Psoas muscle (tissue), 8 donors: ENCODE results near the gene LTV1. TPM values are rescaled to one million over a fixed set of nuclear protein-coding genes. Genes with fewer than 3 reads are reported as not detected.
A peak's percentile ranks its signal among the peaks of the same experiment; 100 is the strongest.
"Not testable (repeated sequence)": the region's sequence is repeated elsewhere in the genome, so short reads cannot be mapped to it uniquely, and the experiment has no call there.

Experiments
- ATAC-seq, 4 donors: fragments of 200-7000 bp; cut with Tn5 transposase; one replicate each; pipeline ENCODE4 v1.9.1; 2020; ENCODE audit warnings: moderate library complexity in 3 of 4, mild to moderate bottlenecking in 2 of 4
- DNase-seq, 2 donors: peaks; one replicate each; pipeline ENCODE4 v3.0.0-alpha.2; 2020
- H3K27ac ChIP-seq: fragments of 200-600 bp; one replicate; pipeline ENCODE4 v1.8.0; 2022
- H3K27me3 ChIP-seq, 3 donors: fragments of 200-600 bp in 1 of 3; one replicate each; pipeline versions ENCODE4 v1.6.1 to v1.8.0; 2013 to 2022; ENCODE audit warnings: low read length in 2 of 3, mild to moderate bottlenecking in 2 of 3, moderate library complexity in 1 of 3; ENCODE audit not compliant: insufficient read depth in 3 of 3
- H3K36me3 ChIP-seq, 2 donors: fragments of 200-600 bp in 1 of 2; one replicate each; pipeline versions ENCODE4 v1.6.1 to v1.8.0; 2013 to 2022; ENCODE audit warnings: low read depth in 1 of 2, mild to moderate bottlenecking in 1 of 2, moderate library complexity in 1 of 2; ENCODE audit not compliant: insufficient read depth in 1 of 2
- H3K4me1 ChIP-seq: fragments of 200-600 bp; one replicate; pipeline ENCODE4 v1.8.0; 2022
- H3K4me3 ChIP-seq: fragments of 200-600 bp; one replicate; pipeline ENCODE4 v1.8.0; 2022; ENCODE audit warnings: mild to moderate bottlenecking
- H3K9me3 ChIP-seq: fragments of 200-600 bp; one replicate; pipeline ENCODE4 v1.8.0; 2022
- WGBS, 3 donors: extraction: QIAGEN DNeasy Blood & Tissue Kit; methylation state at CpG; one replicate each; pipeline versions ENCODE4 v1.1.6 to v1.1.7; 2013; 5-methylcytosine and 5-hydroxymethylcytosine counted together
- intact Hi-C, 2 donors: fragments of 100-400 bp; cut with DNase I; formaldehyde crosslinking; loops; one replicate each; pipeline versions ENCODE4 v1.11.0 to v1.14.2; 2022
- long read RNA-seq, 2 donors: library from polyadenylated mRNA; unstranded; transcript quantifications; one replicate each; pipeline ENCODE4 v2.0.0, GENCODE V29; 2021
- polyA plus RNA-seq, 3 donors: library from polyadenylated mRNA; stranded (reverse); fragments of 200-250 nt; gene quantifications; one replicate each; pipeline ENCODE4 v1.2.3, GENCODE V29; 2013
- total RNA-seq, 4 donors: library from RNA; stranded (reverse); fragmentation: NEBNext Ultra II Directional in 2 of 4; extraction: Animal tissue kit (Norgen Biotek cat#: 25700) in 2 of 4; gene quantifications; one replicate each; pipeline versions ENCODE4 v1.2.1 to v1.2.4, GENCODE V29; 2021 to 2023
- TF ChIP-seq, protein P1 (sequence below): fragments of 200-600 bp; IDR thresholded peaks from one replicate; pipeline ENCODE4 v1.8.0; 2022; ENCODE audit warnings: antibody characterized with exemption
- donor health status: healthy with polysubstance abuse.
- donor health status: DM: no; HTN: no; CAD: no; lungs with moderate emphysema.
- donor health status: Bipolar disorder and iron deficiency.
- donor health status: healthy.
- donor health status: DM: yes; HTN: yes; CAD: no.
- donor health status: DM: no; HTN: no; CAD: no.
- donor health status: DM: no; HTN: no; CAD: no.
- donor health status: DM: yes; HTN: yes; CAD: no.

LTV1 gene, protein sequence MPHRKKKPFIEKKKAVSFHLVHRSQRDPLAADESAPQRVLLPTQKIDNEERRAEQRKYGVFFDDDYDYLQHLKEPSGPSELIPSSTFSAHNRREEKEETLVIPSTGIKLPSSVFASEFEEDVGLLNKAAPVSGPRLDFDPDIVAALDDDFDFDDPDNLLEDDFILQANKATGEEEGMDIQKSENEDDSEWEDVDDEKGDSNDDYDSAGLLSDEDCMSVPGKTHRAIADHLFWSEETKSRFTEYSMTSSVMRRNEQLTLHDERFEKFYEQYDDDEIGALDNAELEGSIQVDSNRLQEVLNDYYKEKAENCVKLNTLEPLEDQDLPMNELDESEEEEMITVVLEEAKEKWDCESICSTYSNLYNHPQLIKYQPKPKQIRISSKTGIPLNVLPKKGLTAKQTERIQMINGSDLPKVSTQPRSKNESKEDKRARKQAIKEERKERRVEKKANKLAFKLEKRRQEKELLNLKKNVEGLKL
- 10 to 100 TPM; 19.1 to 36.6 (median 31.7) TPM for total RNA-seq
- polyA plus RNA-seq: 10 to 100 TPM; 31.8 to 57.1 (median 41.4) TPM
- long read RNA-seq, donor 1, transcript LTV1-201 (11 exons, 1,847 nt): major isoform, 32 of 37 reads
- long read RNA-seq, donor 1, partial matches to known transcripts: 2 of 37 reads
- long read RNA-seq, donor 1, other reads (novel, unspliced or antisense): 3 of 37 reads
- long read RNA-seq, donor 2, transcript LTV1-201 (11 exons, 1,847 nt): major isoform, 72 of 82 reads
- long read RNA-seq, donor 2, partial matches to known transcripts: 4 of 82 reads
- long read RNA-seq, donor 2, other reads (novel, unspliced or antisense): 6 of 82 reads

DNA sequence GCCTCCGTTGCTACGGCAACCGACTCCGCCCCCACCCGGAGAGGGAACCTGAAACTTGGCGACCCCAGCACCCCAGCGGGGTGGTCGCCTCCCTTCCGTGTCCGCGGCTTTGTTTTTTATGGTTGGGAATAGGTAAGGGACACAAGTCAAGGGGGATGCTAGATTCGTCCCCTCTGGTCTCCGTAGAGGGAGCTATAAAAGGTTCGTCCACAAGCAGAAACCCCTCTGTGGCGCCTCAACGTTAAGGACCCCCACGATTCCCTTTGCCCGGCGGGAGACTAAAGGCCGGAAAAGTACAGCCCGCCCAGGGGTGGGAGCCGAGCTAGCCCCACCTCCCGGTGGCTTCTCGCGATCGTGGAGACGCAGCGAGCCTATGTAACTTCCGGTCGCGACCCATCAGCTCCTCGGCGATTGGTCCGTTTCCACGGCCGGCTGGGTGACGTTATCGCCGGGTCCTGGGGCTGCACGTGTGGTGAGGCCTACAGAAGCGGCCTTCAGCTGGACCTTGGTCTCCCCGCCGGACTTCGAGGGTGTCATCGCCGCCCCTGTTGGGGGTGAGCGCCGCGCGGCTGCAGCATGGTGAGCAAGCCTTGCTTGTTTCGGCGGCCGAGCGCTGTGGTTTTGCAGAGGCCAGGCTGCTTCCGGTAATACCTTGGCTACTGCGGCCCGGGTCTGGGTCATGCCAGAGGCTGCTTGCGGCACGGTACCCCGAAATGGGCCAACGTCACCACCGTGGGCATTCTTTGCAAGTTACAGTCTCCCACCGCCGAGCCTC is at the start of gene LTV1:
TSS of gene LTV1 (plus strand) at position 437 of the 775 bp plus-strand sequence. CDS start at position 577, 140 bp downstream.
- DNase-seq (peak; percentile 97 to 98), ATAC-seq (peak; percentile 99 to 100 (median 100))
- intact Hi-C loops: loop anchor here (5.0 to 10.0 kb wide), 3 partner anchors 161 to 1892 kb away; partner anchors contain the start of gene EPM2A (in 1 of the 2)
- Histone ChIP-seq H3K27me3 (no peaks in the 10 kb centered on the region), H3K27ac (peak within 1 kb of the TSS; percentile 86), H3K4me3 (peak within 1 kb of the TSS; percentile 85), H3K9me3 (no peaks in the 10 kb centered on the region), H3K4me1 (peaks cover 15% of the 10 kb centered on the region), H3K36me3 (peaks cover 10 to 39% of the 10 kb centered on the region in 2 donors)
- 0 to 1% (median 0%) methylated on average over 63 to 64 of the region's 64 CpGs for WGBS, 3 donors
- TF ChIP-seq, protein P1, sequence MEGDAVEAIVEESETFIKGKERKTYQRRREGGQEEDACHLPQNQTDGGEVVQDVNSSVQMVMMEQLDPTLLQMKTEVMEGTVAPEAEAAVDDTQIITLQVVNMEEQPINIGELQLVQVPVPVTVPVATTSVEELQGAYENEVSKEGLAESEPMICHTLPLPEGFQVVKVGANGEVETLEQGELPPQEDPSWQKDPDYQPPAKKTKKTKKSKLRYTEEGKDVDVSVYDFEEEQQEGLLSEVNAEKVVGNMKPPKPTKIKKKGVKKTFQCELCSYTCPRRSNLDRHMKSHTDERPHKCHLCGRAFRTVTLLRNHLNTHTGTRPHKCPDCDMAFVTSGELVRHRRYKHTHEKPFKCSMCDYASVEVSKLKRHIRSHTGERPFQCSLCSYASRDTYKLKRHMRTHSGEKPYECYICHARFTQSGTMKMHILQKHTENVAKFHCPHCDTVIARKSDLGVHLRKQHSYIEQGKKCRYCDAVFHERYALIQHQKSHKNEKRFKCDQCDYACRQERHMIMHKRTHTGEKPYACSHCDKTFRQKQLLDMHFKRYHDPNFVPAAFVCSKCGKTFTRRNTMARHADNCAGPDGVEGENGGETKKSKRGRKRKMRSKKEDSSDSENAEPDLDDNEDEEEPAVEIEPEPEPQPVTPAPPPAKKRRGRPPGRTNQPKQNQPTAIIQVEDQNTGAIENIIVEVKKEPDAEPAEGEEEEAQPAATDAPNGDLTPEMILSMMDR: no peak

DNA sequence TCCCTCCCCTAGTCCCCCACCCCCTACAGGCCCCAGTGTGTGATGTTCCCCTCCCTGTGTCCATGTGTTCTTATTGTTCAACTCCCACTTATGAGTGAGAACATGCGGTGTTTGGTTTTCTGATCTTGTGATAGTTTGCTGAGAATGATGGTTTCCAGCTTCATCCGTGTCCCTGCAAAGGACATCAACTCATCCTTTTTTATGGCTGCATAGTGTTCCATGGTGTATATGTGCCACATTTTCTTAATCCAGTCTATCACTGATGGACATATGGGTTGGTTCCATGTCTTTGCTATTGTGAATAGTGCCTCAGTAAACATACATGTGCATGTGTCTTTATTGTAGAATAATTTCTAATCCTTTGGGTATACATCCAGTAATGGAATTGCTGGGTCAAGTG is 46.6 kb upstream of the LTV1 start:
- H3K36me3 ChIP-seq, DNase-seq, H3K27ac ChIP-seq, ATAC-seq, H3K9me3 ChIP-seq, H3K4me3 ChIP-seq, intact Hi-C loops, H3K27me3 ChIP-seq, H3K4me1 ChIP-seq: not testable (repeated sequence)
- 96 to 100% (median 97%) methylated on average over 2 of the region's 2 CpGs for WGBS, 3 donors

DNA sequence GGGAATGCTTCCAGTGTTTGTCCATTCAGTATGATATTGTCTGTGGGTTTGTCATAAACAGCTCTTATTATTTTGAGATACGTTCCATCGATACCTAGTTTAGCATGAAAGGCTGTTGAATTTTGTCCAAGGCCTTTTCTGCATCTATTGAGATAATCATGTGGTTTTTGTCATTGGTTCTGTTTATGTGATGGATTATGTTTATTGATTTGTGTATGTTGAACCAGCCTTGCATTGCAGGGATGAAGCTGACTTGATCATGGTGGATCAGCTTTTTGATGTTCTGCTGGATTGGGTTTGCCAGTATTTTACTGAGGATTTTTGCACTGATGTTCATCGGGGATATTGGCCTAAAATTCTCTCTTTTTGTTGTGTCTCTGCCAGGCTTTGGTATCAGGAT is 44.7 kb upstream of the LTV1 start:
- intact Hi-C loops: not testable (repeated sequence)

DNA sequence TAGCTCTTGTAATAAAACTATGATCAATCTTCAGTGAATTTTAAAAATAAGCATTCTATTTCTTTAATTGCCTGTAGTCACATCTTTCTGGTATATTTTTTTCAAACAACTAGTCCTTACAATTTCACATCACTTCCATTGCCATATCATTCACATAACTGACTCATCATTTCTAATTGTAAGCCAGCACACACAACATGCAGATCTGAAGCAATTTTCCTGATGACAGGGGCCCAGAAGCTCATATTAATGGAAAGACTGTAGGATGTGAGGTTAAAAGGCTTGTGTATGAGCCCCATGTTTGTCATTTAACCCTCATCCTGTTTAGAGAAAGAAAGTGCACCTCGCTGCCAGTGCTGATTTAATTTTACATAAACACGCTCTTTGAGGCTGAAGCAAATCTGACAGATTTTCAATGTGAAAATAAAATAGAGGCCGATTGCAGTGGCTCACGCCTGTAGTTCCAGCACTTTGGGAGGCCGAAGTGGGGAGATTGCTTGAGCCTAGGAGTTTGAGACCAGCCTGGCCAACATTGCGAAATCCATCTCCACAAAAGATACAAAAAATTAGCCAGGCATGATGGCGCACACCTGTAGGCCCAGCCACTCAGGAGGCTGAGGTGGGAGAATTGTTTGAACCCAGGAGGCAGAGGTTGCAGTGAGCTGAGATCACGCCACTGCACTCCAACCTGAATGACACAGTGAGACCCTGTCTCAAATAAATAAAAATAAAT is 40.1 kb upstream of the LTV1 start:
- Histone ChIP-seq H3K27ac (no peak overlapping the region), H3K27me3 (no peaks in the 10 kb centered on the region), H3K4me1 (no peaks in the 10 kb centered on the region), H3K9me3 (no peaks in the 10 kb centered on the region), H3K36me3 (peaks cover 2 to 7% of the 10 kb centered on the region in 2 donors), H3K4me3 (no peak overlapping the region)
- 96 to 98% (median 97%) methylated on average over 8 of the region's 8 CpGs for WGBS, 3 donors
- intact Hi-C loops: no loop called here
- TF ChIP-seq, protein P1: no peak
- DNase-seq: no peak
- ATAC-seq: no peak

More for the DNA sequence above, 44.7 kb upstream of the LTV1 start:
- not testable (repeated sequence) for H3K27ac ChIP-seq, ATAC-seq, DNase-seq, H3K36me3 ChIP-seq, H3K4me3 ChIP-seq, H3K27me3 ChIP-seq, H3K4me1 ChIP-seq, H3K9me3 ChIP-seq
- 93 to 99% (median 93%) methylated on average over 3 of the region's 3 CpGs for WGBS, 3 donors
